ENCODE results near the gene SCIMP.
A peak's percentile ranks its signal among the peaks of the same experiment; 100 is the strongest.
"Not testable (repeated sequence)": the region's sequence is repeated elsewhere in the genome, so short reads cannot be mapped to it uniquely, and the experiment has no call there.

Gene SCIMP

DNA sequence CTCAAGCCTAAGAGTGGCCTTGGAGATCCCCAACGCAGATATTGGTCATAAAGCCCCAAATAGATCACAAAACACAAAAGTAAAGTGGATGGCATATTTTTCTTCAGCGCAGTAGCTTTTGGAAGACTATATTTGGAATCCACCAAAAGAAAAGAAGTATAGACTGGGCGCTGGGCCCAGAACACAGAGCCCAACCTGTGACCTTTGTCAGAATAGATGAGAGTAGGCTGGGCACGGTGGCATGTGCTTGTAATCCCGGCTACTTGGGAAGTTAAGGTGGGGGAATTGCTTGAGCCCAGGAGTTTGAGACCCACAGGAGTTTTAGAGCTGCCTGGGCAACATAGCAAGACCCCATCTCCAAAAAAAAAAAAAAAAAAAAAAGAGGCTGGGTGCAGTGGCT is 14.6 kb downstream of the SCIMP start:
- H3K4me3 ChIP-seq (ENCODE audit: low read depth, low read length) = no peak overlapping the region
- TF ChIP-seq, protein P1, sequence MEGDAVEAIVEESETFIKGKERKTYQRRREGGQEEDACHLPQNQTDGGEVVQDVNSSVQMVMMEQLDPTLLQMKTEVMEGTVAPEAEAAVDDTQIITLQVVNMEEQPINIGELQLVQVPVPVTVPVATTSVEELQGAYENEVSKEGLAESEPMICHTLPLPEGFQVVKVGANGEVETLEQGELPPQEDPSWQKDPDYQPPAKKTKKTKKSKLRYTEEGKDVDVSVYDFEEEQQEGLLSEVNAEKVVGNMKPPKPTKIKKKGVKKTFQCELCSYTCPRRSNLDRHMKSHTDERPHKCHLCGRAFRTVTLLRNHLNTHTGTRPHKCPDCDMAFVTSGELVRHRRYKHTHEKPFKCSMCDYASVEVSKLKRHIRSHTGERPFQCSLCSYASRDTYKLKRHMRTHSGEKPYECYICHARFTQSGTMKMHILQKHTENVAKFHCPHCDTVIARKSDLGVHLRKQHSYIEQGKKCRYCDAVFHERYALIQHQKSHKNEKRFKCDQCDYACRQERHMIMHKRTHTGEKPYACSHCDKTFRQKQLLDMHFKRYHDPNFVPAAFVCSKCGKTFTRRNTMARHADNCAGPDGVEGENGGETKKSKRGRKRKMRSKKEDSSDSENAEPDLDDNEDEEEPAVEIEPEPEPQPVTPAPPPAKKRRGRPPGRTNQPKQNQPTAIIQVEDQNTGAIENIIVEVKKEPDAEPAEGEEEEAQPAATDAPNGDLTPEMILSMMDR (IDR thresholded peaks at IDR 0.05; ENCODE audit: low read depth, low read length) = no peak
- DNase-seq (ENCODE audit: low read depth, low spot score) = no peak
- in situ Hi-C loops (cut with HindIII; ENCODE audit: low sequenced_read_pairs) = no loop called here

DNA sequence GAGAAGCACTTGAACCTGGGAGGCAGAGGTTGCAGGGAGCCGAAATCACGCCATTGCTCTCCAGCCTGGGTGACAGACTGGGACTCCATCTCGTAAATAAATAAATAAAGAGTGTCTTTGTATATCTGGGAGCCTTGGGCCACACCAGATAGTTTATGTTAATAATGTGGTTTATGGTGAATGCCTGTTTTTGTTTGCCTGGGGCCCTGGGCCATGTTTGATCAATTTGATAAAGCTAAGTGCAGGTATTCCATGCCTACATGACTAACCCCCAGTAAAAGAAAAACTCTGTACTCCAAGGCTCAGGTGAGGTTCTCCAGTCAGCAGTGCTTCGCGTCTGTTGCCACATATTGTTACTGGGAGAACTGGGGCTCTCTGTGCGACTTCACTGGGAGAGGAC is 15.1 kb downstream of the SCIMP start:
- no peak overlapping the region for H3K4me3 ChIP-seq (ENCODE audit: low read depth, low read length)
- in situ Hi-C loops (cut with HindIII; ENCODE audit: low sequenced_read_pairs) = no loop called here
- TF ChIP-seq, protein P1 (IDR thresholded peaks at IDR 0.05; ENCODE audit: low read depth, low read length) = no peak
- DNase-seq (ENCODE audit: low read depth, low spot score) = no peak

DNA sequence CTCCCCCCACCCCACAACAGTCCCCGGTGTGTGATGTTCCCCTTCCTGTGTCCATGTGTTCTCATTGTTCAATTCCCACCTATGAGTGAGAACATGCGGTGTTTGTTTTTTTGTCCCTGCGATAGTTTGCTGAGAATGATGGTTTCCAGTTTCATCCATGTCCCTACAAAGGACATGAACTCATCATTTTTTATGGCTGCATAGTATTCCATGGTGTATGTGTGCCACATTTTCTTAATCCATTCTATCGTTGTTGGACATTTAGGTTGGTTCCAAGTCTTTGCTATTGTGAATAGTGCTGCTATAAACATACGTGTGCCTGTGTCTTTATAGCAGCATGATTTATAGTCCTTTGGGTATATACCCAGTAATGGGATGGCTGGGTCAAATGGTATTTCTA is 17.1 kb downstream of the SCIMP start:
- in situ Hi-C loops (cut with HindIII; ENCODE audit: low sequenced_read_pairs); DNase-seq (ENCODE audit: low read depth, low spot score); H3K4me3 ChIP-seq (ENCODE audit: low read depth, low read length): not testable (repeated sequence)

DNA sequence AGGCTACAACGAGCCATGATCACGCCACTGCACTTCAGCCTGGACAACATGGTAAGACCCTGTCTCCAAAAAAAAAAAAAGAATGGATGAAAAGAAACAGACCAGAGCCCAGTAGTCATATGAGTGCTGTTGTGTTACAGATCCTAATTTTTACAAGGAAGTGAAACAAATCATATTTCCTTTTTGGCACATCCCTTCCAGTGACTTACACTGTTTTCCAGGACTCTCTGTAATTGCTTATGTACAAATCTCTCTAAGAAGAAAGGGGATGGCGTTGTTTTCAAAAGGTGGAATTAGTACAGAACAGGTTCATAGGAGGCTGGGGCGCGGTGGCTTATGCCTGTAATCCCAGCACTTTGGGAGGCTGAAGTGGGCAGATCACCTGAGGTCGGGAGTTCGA is 23.2 kb downstream of the SCIMP start:
- in situ Hi-C loops (cut with HindIII; ENCODE audit: low sequenced_read_pairs) = no loop called here
- H3K4me3 ChIP-seq (ENCODE audit: low read depth, low read length) = no peak overlapping the region
- TF ChIP-seq, protein P1 (IDR thresholded peaks at IDR 0.05; ENCODE audit: low read depth, low read length) = no peak
- no peak for DNase-seq (ENCODE audit: low read depth, low spot score)

DNA sequence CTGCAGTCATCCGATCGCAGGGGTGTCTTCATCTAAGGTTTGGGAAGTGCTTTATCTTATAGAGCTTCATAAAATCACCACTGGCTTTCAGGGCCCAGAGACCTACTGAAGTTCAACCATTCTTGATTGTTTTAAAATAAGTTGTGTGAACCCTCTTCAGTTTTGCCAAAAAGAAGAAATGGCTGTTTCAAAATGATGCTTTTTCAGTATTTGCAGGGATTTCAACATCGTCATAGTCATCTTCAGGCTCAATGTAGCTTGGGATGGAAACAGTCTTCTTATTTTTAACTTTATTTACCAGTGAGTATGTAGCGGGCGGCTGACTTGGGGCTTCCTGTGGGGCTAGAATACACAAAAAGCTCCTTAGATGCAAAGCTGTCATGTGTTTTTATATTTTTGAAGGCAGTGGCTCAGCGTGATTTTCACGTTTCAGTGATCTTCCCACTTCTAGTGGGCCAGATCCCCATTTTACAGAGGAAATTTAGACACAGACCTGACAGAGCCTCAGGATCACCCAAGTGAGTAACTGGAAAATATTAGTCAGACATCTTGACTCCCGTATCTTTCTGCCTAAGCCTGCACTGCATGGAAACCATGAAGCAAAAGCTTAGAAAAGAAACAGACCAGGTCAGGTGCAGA is 23.9 kb downstream of the SCIMP start:
- H3K4me3 ChIP-seq (ENCODE audit: low read depth, low read length) = no peak overlapping the region
- TF ChIP-seq, protein P1 (IDR thresholded peaks at IDR 0.05; ENCODE audit: low read depth, low read length) = no peak
- no peak for DNase-seq (ENCODE audit: low read depth, low spot score)
- in situ Hi-C loops (cut with HindIII; ENCODE audit: low sequenced_read_pairs) = no loop called here

DNA sequence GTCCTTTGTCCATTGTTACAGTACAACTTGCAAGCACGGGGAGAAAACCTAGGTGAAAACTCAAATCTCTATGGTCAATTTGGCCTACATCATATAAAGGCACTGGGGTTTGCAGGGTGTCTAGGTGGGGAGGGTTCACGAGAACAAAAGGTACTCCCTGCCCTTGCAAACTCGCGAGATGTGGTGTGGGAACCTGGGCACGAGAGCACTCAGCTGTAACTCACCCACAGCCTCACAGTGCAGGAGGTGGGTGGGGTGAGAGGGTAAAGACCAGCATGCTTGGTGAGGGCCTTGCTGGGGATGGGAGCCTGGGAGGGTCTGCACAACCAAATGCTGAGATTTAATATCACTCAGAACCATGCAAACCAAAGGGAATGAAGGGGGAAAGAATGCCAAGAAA is 24.6 kb downstream of the SCIMP start:
- in situ Hi-C loops (cut with HindIII; ENCODE audit: low sequenced_read_pairs) = no loop called here
- H3K4me3 ChIP-seq (ENCODE audit: low read depth, low read length) = no peak overlapping the region
- TF ChIP-seq, protein P1 (IDR thresholded peaks at IDR 0.05; ENCODE audit: low read depth, low read length) = no peak
- DNase-seq (ENCODE audit: low read depth, low spot score) = no peak

DNA sequence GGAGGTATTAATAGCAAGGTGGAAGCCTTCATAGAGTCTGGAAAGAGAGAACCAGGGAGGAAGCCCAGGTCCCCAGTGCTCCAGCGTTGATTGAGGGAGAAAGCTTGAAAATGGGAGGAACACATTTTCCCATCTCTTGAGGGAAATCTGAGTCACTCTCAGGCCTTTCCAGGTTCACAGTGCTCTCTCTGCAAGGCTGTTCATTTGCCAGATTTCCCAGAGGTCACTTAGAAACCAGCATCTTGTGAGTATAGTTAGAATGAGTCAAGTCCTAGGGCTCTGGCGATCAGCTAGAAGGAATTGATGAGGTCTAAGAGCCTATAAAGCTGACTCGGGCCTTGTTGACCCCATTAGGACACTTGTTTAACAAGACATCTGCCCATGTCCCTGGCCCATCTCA is 25.3 kb downstream of the SCIMP start:
- in situ Hi-C loops (cut with HindIII; ENCODE audit: low sequenced_read_pairs) = no loop called here
- H3K4me3 ChIP-seq (ENCODE audit: low read depth, low read length) = no peak overlapping the region
- TF ChIP-seq, protein P1 (IDR thresholded peaks at IDR 0.05; ENCODE audit: low read depth, low read length) = no peak
- DNase-seq (ENCODE audit: low read depth, low spot score) = peak; percentile 29
